ENCODE results near the gene RASGRP4. TPM values are rescaled to one million over a fixed set of nuclear protein-coding genes. Genes with fewer than 3 reads are reported as not detected.

RASGRP4 gene
- total RNA-seq, 3 donors from 2014 or later = 0.55 to 2.3 (median 2.0) TPM

DNA sequence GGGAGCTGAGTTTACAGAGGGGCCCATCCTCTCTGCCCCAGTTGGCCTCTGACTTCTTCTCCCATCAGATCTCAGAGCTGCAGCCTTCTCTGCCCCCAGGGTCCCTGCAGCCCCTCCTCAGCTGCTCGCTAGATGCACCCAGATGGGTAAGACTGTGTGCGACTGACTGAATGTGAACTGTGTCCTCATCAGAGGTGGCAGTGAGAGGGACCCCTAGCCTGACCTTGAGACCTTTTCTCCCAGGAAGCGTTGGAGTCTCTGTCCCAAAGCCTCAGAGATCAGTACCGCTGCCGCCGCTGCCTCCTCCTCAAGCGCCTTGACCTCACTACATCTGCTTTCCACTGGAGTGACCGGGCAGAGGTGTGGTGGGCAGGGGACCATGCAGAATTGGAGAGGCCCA lies 20.7 kb downstream of the RASGRP4 start:
- ATAC-seq (no peak), DNase-seq (no peak)
- H3K4me3 ChIP-seq = no peak overlapping the region
- no peaks in the 10 kb centered on the region for H3K9me3 ChIP-seq
- H3K4me1 ChIP-seq (ENCODE audit: low read depth) = no peaks in the 10 kb centered on the region
- intact Hi-C loops (cut with DNase I, micrococcal nuclease) = loop anchor here in 1 of 2 donors (10.0 kb wide), 1 partner anchor 230 kb away; no protein-coding TSS in a partner anchor
- H3K36me3 ChIP-seq (ENCODE audit: low read depth) = no peaks in the 10 kb centered on the region
- TF ChIP-seq CTCF (IDR thresholded peaks at IDR 0.05) = no peak

DNA sequence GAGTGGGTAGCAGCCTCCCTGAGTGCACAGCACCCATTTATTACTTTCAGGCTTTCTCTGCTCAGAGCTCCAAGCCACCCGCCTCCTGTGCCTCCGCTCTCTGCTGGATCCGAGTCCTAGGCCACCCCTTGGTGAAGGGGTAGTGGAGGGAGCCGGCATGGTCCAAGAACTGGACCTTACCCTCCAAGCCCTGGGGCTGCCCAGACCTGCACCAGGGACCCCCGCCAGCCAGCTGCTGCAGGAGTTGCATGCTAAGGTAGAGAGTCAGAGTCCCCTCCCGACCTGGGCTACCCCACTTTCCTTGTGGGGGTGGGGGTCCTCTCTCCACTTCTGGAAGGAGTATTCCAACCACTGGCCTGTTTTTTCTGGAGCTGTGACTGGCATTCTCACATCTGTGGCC lies 21.2 kb downstream of the RASGRP4 start:
- H3K9me3 ChIP-seq = no peaks in the 10 kb centered on the region
- no peak overlapping the region for H3K4me3 ChIP-seq
- no peaks in the 10 kb centered on the region for H3K4me1 ChIP-seq (ENCODE audit: low read depth)
- intact Hi-C loops (cut with DNase I, micrococcal nuclease) = loop anchor here in 1 of 2 donors (10.0 kb wide), 1 partner anchor 230 kb away; no protein-coding TSS in a partner anchor
- no peak for TF ChIP-seq CTCF (IDR thresholded peaks at IDR 0.05)
- no peak for DNase-seq
- H3K36me3 ChIP-seq (ENCODE audit: low read depth) = no peaks in the 10 kb centered on the region
- ATAC-seq = no peak

DNA sequence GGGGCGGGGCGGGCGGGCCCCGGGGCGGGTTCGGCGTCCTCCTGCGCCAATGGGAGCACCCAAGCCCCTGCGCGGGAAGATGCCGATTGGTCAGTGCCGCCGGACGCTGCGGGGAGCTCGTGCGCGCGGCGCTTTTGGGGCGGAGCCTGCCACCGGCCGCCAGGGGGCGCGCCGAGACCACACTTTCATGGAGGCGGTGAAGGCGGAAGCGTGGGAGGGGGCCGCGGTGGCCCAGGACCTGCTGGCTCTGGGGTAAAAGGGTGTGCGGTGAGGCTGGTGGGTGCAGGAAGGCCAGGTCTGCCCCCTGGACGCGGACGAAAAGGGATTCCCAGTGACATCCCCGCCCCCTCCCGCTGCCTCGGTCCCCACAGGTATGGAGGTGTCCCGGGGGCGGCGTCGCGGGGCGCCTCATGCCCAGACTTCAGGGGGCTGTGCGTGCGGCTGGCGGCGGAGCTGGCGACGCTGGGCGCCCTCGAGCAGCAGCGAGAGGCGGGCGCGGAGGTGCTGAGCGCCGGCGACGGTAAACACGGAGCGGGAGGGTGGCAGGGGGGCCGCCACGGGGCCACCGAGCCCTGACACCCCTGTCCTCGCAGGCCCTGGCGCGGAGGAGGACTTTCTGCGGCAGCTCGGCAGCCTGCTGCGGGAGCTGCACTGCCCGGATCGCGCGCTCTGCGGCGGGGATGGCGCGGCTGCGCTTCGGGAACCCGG lies 22.9 kb downstream of the RASGRP4 start, which contains the start of gene FAM98C:
Gene FAM98C (plus strand): TSS at position 127 of the 708 bp plus-strand sequence. CDS start 61 bp downstream, at position 188.
- Histone ChIP-seq H3K9me3 (no peaks in the 10 kb centered on the region), H3K36me3 (ENCODE audit: low read depth) (no peaks in the 10 kb centered on the region), H3K4me3 (peak within 1 kb of the TSS; percentile 85), H3K4me1 (ENCODE audit: low read depth) (no peaks in the 10 kb centered on the region)
- ATAC-seq = peak; percentile 98
- peak; percentile 98 for DNase-seq
- intact Hi-C loops (cut with DNase I, micrococcal nuclease) = loop anchor here in 1 of 2 donors (10.0 kb wide), 1 partner anchor 232 kb away; no protein-coding TSS in a partner anchor
- peak; percentile 99 for TF ChIP-seq CTCF (IDR thresholded peaks at IDR 0.05)

GRCh38 chr19:38402623-38402966 lies 23.4 kb downstream of the RASGRP4 start:
- Histone ChIP-seq H3K36me3 (ENCODE audit: low read depth) (no peaks in the 10 kb centered on the region), H3K9me3 (no peaks in the 10 kb centered on the region), H3K4me1 (ENCODE audit: low read depth) (no peaks in the 10 kb centered on the region), H3K4me3 (peak overlapping the region; percentile 85)
- intact Hi-C loops (cut with DNase I, micrococcal nuclease) = loop anchor here in 1 of 2 donors (10.0 kb wide), 1 partner anchor 232 kb away; no protein-coding TSS in a partner anchor
- TF ChIP-seq CTCF (IDR thresholded peaks at IDR 0.05) = no peak
- DNase-seq (no peak), ATAC-seq (no peak)

DNA sequence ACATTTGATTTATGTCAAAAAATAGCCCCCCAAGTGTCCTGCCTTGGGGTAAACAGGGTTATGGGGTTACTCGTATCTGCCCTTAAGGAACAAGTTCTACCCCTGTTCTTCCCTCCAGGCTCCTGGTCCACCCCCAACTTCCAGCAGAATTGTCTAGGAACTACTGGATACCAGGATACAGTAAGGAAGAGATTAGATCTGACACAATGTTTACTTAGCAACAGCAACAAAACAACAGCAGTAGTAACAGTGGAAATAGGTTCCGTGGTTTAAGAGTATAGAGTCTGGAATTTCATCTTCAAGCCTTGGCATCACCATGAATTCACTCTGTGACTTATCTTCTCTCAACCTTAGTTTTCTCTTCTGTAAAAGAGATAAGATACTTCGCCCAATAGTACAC lies 24.9 kb downstream of the RASGRP4 start:
- DNase-seq (no peak), ATAC-seq (no peak)
- Histone ChIP-seq H3K4me1 (ENCODE audit: low read depth) (no peaks in the 10 kb centered on the region), H3K4me3 (no peak overlapping the region), H3K36me3 (ENCODE audit: low read depth) (no peaks in the 10 kb centered on the region), H3K9me3 (no peaks in the 10 kb centered on the region)
- TF ChIP-seq CTCF (IDR thresholded peaks at IDR 0.05) = no peak
- intact Hi-C loops (cut with DNase I, micrococcal nuclease) = loop anchor here in 1 of 2 donors (10.0 kb wide), 1 partner anchor 234 kb away; no protein-coding TSS in a partner anchor

Measured in mucosa of descending colon (tissue), 3 donors.